HG03469 (cell line): ENCODE results near the gene ANKRD33B.
"Not testable (repeated sequence)": the region's sequence is repeated elsewhere in the genome, so short reads cannot be mapped to it uniquely, and the experiment has no call there.

Experiments used
- ATAC-seq: cut with Tn5 transposase; IDR thresholded peaks from one replicate; pipeline ENCODE4 v1.9.1; 2021; ENCODE audit warnings: mild to moderate bottlenecking, moderate library complexity, moderate number of reproducible peaks; ENCODE audit not compliant: unreplicated experiment

Gene ANKRD33B

GRCh38 chr5:10610058-10610457 is 46.2 kb downstream of the ANKRD33B start:
- ATAC-seq: no peak

- ATAC-seq: no peak
Observed at GRCh38 chr5:10611290-10611689, 47.4 kb downstream of the ANKRD33B start.

GRCh38 chr5:10612251-10612650 is 48.4 kb downstream of the ANKRD33B start:
- no peak for ATAC-seq

DNA sequence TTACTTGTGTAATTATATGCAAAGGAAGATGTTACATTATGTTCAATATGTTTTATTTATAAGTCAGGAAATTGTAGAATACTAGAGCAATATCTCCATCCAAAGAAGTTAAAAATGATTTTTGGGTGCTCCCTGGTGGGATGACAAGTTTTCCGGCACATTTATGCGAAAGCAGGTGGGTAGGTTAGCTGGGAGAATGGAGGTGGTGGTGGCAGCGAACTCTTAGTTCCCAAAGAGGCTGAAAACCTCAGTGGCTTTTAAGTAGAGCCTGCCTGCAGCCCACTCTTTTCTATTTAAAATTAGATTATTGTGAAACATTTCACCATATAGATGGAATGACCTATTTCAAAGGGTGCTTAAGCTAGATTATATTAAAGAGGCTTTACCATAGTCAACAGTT is 51.8 kb downstream of the ANKRD33B start:
- ATAC-seq: no peak

DNA sequence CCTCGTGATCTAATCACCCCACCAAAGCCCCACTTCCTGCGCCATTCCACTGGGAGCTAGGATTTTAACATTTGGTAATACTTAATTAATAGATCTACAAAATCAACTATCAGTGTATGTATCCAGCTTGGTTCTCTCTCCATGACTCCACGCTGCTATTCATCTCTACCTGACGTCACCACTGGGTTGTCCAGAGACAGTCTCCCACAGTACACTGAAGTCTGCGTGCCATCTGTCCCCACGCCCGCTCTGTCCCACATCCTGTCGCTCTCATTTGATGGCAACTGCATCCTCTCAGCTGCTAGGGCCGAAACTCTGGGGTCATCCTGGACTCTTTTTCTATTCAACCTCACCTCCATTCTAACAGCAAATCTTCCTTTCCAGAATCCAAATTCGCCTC is 53.2 kb downstream of the ANKRD33B start:
- no peak for ATAC-seq

GRCh38 chr5:10618311-10618710 is 54.4 kb downstream of the ANKRD33B start:
- ATAC-seq: no peak

DNA sequence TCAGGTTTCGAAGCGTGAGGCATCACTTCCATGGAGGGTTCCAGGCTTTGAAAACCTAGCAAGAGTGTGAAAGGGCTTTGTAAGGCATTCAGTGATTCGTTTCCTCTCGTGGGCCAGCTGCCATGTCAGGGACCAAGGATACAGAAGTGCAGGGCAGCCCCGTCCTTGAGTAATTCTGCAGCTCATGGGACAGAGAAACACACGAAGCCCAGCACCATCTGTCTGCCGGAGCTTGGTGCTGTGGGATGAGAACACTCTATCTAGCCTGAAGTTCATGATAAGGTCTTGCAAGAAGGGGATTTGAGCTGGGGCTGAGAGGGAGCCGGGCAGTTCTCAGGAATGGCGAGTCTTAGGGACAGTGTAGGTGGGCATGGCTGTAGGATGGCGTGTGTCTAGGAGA is 55.8 kb downstream of the ANKRD33B start:
- no peak for ATAC-seq

GRCh38 chr5:10620346-10620745 is 56.5 kb downstream of the ANKRD33B start:
- no peak for ATAC-seq

GRCh38 chr5:10621832-10622231 is 58.0 kb downstream of the ANKRD33B start:
- ATAC-seq: no peak

GRCh38 chr5:10622810-10623209 is 58.9 kb downstream of the ANKRD33B start:
- no peak for ATAC-seq

DNA sequence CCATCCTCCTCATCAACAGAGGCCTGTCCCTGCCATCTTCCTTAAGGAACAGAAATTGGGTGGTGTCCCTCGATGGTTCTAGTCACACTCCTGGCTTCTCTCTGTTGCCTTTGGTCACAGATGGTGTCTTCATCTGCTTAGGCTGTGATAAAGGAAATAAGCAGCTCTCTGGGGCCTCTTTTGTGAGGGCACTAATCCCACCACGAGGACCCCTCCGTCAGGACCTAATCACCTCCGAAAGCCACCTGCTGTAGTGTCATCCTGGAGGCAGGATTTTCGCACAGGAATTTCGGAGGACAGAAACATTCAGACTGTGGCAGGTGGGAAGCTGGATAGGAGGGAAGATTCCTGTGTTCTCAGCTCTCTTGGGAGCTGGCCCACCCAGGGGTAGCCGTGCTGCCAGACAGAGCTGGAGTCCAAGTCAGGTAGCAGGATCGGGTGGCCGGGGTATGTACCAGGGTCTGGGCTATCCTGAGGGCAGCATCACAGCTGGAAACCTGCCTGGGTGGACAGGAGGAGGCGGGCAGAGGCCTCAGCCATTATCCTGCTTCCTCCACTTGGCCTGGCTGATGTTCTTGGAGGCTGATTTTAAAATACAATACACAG is 59.5 kb downstream of the ANKRD33B start:
- ATAC-seq: no peak

- no peak for ATAC-seq
Observed at GRCh38 chr5:10624206-10624605, 60.3 kb downstream of the ANKRD33B start.

DNA sequence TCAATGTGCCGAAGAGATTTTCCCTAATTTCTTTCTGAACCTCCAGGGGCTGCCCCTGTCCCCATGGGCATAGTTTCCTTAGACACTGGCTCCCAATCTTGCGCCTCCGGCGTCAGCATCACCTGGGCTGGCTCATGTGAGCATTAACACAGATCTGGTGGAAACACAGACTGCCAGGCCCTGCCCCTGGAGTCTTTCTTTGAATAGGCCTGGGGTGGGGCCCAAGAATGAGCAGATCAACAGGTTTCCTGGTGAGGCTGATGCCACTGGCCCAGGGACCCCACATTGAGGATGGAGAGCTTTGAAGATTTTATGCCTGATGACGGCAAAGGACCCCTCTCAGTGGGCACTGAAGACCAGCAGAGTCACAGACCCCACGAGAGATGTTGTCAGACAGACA is 60.8 kb downstream of the ANKRD33B start:
- no peak for ATAC-seq

GRCh38 chr5:10625700-10626472 is 62.0 kb downstream of the ANKRD33B start:
- ATAC-seq: no peak

GRCh38 chr5:10626473-10627013 is 62.7 kb downstream of the ANKRD33B start:
- ATAC-seq: no peak

DNA sequence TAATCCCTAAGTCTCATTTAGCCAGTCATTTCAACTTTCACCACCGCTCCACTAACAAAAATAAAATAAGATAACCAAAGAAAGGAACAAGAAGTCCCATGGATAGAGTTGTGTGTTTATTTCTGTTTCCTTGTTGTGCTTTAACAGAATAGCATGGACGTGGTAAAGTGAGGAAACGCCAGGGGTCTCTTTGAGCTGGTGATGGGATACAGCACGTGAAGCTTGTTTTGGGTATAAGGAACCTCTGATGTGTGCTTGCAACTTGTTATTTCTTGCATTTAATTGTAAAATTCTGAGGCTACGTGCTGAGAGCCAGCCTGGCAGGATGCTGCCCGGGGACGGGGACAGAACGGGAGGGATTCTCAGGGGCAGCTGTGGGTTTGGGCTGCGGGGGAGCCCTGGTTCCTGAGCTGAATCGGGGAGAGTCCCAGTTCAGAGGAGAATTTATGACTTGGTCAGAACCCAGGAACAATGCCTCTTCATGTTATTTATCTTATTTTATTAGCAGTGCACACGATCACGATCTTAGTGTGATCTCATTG is 63.4 kb downstream of the ANKRD33B start:
- ATAC-seq: peak; percentile 4

DNA sequence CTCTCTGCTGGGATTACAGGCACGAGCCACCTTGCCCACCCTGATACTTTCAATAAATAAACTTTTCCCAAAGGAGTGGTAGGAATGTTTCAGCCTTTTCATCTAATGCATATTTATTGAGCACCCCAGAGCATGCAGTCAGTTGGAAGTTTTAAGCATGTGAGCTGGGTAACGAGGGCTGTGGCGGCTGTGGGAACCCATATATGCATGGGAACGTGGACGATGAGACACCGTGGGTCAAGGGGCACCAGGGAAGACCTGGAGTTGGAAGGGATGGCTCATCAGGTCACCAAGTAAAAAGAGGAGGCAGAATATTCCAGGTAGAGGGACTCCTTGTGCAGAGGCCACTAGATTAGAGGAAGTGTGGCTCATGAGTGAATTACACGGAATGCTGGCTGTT is 64.7 kb downstream of the ANKRD33B start:
- no peak for ATAC-seq

GRCh38 chr5:10629682-10630081 is 65.8 kb downstream of the ANKRD33B start:
- no peak for ATAC-seq

DNA sequence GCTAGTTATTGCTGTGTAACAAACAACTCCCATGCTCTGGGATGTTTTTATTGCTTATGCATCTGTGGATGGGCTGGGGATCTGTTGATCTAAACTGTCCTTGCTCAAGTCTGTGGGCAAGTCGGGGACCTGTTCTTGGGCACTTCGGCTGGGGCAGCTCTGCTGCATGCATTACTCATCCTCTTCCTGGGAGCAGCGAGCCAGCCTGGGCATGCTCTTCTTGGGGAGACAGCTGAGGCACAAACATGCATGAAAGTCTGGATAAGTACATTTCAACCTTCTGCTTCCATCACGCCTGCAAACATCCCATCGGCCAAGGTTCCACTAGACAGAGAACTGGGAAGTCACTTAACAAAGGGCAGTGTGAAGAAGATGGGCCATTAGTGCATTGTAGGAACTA is 66.3 kb downstream of the ANKRD33B start:
- no peak for ATAC-seq

- not testable (repeated sequence) for ATAC-seq
Observed at GRCh38 chr5:10630744-10631143, 66.9 kb downstream of the ANKRD33B start.

GRCh38 chr5:10631316-10631996 is 67.6 kb downstream of the ANKRD33B start:
- no peak for ATAC-seq
